HL-60 (cell line): ENCODE measurements around the gene SERPINC1.

Source experiments
- DNase-seq, 2 experiments: peaks; one replicate each; pipeline ENCODE4 v3.0.0-alpha.2; 2010 to 2020; ENCODE audit warnings: low read depth in 1 of 2, low spot score in 1 of 2
- H3K27ac ChIP-seq: fragments of 250-450 bp; sonication (Bioruptor Pico); replicated peaks from 2 replicates; pipeline ENCODE4 v1.5.1; 2020; ENCODE audit warnings: mild to moderate bottlenecking, moderate library complexity
- H3K27me3 ChIP-seq: fragments of 250-450 bp; sonication (Bioruptor Pico); 2 replicates; pipeline ENCODE4 v1.5.1; 2021; ENCODE audit warnings: mild to moderate bottlenecking, moderate library complexity; ENCODE audit not compliant: insufficient read depth, poor library complexity, severe bottlenecking
- H3K4me3 ChIP-seq: replicated peaks from 2 replicates; pipeline ENCODE4 v1.5.1; 2011; ENCODE audit warnings: mild to moderate bottlenecking, control low read depth, low read length; ENCODE audit not compliant: insufficient read depth
- CTCF ChIP-seq: IDR thresholded peaks from one replicate; pipeline ENCODE4 v1.5.1; 2011; ENCODE audit warnings: low read length, control low read depth, inconsistent platforms; ENCODE audit not compliant: insufficient read depth
- GABPA ChIP-seq: IDR thresholded peaks from 2 replicates; pipeline ENCODE4 v1.6.1; 2012; ENCODE audit warnings: low read depth
- POLR2AphosphoS5 ChIP-seq: IDR thresholded peaks from 2 replicates; pipeline ENCODE4 v1.6.1; 2012; ENCODE audit warnings: low read depth
- REST ChIP-seq: IDR thresholded peaks from 2 replicates; pipeline ENCODE4 v1.6.1; 2012; ENCODE audit warnings: low read depth; ENCODE audit not compliant: insufficient replicate concordance
- SPI1 ChIP-seq: IDR thresholded peaks from 2 replicates; pipeline ENCODE4 v1.6.1; 2012; ENCODE audit warnings: low read depth, mild to moderate bottlenecking, borderline replicate concordance

The SERPINC1 gene

GRCh38 chr1:173864179-173864867, 52.8 kb downstream of the SERPINC1 start:
- Histone ChIP-seq H3K4me3 (peak overlapping the region; percentile 60), H3K27ac (no peak overlapping the region; the same call in none of the 2 replicates), H3K27me3 (no peaks in the 10 kb centered on the region)
- peak in 1 of 2 experiments; percentile 78 for DNase-seq
- TF ChIP-seq REST, result no peak
- TF ChIP-seq GABPA, result no peak
- no peak for TF ChIP-seq SPI1
- no peak for TF ChIP-seq POLR2AphosphoS5
- no peak for TF ChIP-seq CTCF

- TF ChIP-seq POLR2AphosphoS5 (no peak; the same call in 1 of the 2 replicates), REST (no peak), GABPA (no peak), SPI1 (no peak), CTCF (no peak)
- Histone ChIP-seq H3K27me3 (no peaks in the 10 kb centered on the region), H3K4me3 (no peak overlapping the region), H3K27ac (no peak overlapping the region; the same call in 1 of the 2 replicates)
- peak in 1 of 2 experiments; percentile 63 for DNase-seq
Measured at GRCh38 chr1:173863224-173864161, 53.6 kb downstream of the SERPINC1 start.

- H3K27ac ChIP-seq, result no peak overlapping the region
- no peak overlapping the region for H3K4me3 ChIP-seq
- DNase-seq, result peak; percentile 26 to 70
- TF ChIP-seq SPI1, result no peak
- TF ChIP-seq CTCF, result no peak
- peak; percentile 3; the same call in 1 of the 2 replicates for TF ChIP-seq POLR2AphosphoS5
- no peaks in the 10 kb centered on the region for H3K27me3 ChIP-seq
Measured at GRCh38 chr1:173862769-173863223, 54.3 kb downstream of the SERPINC1 start.
